HG03575 (cell line): Measurements from ENCODE around the gene TREML4.

Experiments used
- ATAC-seq: cut with Tn5 transposase; IDR thresholded peaks from one replicate; pipeline ENCODE4 v1.9.1; 2021; ENCODE audit not compliant: unreplicated experiment, insufficient number of reproducible peaks, low FRiP score; ENCODE audit errors: extremely low read depth

TREML4 gene

GRCh38 chr6:41273714-41274113, 45.6 kb downstream of the TREML4 start:
- ATAC-seq = no peak

- ATAC-seq = no peak
Observed at GRCh38 chr6:41274256-41274655, 46.1 kb downstream of the TREML4 start.

- no peak for ATAC-seq
Observed at GRCh38 chr6:41275489-41275888, 47.3 kb downstream of the TREML4 start.

- ATAC-seq = no peak
Observed at GRCh38 chr6:41277605-41278004, 49.5 kb downstream of the TREML4 start.

GRCh38 chr6:41278699-41279405, 50.7 kb downstream of the TREML4 start:
- ATAC-seq = no peak

- ATAC-seq = no peak
Observed at GRCh38 chr6:41280381-41281057, 52.4 kb downstream of the TREML4 start.

- ATAC-seq = no peak
Observed at GRCh38 chr6:41283600-41283999, 55.5 kb downstream of the TREML4 start.

GRCh38 chr6:41284726-41285125, 56.6 kb downstream of the TREML4 start:
- ATAC-seq = no peak

- ATAC-seq = no peak
Observed at GRCh38 chr6:41286544-41287346, 58.6 kb downstream of the TREML4 start, which contains the start of gene TREM1. Gene TREM1 (minus strand): TSS chr6:41286682. CDS start chr6:41286655, 27 bp downstream.

- ATAC-seq = no peak
Observed at GRCh38 chr6:41288030-41288753, 60.0 kb downstream of the TREML4 start.
